GM21381 (cell line): Measurements from ENCODE around the gene NSL1.

ENCODE experiments used
- ATAC-seq: cut with Tn5 transposase; IDR thresholded peaks from one replicate; pipeline ENCODE4 v1.9.1; 2021; ENCODE audit warnings: mild to moderate bottlenecking, moderate library complexity; ENCODE audit not compliant: unreplicated experiment

Gene NSL1, protein sequence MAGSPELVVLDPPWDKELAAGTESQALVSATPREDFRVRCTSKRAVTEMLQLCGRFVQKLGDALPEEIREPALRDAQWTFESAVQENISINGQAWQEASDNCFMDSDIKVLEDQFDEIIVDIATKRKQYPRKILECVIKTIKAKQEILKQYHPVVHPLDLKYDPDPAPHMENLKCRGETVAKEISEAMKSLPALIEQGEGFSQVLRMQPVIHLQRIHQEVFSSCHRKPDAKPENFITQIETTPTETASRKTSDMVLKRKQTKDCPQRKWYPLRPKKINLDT

DNA sequence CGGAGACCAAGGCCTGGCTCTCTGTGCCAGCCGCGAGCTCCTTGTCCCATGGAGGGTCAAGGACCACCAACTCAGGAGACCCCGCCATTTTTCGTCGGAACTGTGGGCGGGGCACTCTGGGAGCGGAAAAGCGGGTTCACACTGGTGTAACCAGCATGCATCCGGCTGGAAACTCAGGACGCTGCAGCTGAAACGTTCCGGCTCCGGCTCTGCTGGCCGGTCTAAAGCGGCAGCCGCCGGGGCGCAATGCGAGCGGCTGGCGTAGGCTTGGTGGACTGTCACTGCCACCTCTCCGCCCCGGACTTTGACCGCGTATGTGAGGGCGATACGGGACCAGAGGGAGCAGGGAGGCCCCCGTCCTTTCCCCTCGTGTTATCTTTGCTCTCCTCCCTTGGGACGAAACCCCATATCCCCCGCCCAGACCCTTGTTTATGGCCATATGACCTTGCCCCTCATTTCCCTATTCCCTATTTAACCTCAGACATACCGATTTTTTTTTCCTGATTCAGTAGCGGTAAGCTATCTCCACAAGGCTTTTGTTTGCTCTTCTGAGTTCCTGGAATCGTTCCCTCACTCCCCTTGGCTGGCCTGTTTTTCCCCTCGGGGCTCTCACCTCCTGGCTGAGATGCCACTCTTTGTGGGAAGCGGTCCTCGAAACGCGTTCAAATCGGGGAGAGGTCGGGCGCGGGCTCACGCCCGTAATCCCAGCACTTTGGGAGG, at the start of gene NSL1, which contains the start of gene TATDN3:
TSS of gene NSL1 (minus strand) at position 102 of the 720 bp plus-strand sequence. CDS start at position 88, 14 bp downstream.
TSS of gene TATDN3 (plus strand) at position 219 of the 720 bp plus-strand sequence. CDS start at position 247, 28 bp downstream.
- peak; percentile 67 for ATAC-seq

DNA sequence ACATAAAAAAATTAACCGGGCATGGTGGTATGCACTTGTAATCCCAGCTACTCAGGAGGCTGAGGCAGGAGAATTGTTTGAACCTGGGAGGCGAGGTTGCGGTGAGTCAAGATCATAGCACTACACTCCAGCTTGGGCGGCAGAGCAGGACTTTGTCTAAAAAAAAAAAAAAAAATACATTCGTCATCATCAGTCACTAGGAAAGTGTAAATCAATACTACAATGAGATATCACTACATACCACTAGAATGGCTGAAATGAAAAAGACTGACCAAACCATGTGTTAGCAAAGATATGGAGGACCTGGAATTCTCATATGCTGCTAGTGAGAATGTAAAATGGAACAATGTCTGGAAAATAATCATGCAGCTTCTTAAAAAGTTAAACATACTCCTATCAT, 46.6 kb upstream of the NSL1 start:
- no peak for ATAC-seq

DNA sequence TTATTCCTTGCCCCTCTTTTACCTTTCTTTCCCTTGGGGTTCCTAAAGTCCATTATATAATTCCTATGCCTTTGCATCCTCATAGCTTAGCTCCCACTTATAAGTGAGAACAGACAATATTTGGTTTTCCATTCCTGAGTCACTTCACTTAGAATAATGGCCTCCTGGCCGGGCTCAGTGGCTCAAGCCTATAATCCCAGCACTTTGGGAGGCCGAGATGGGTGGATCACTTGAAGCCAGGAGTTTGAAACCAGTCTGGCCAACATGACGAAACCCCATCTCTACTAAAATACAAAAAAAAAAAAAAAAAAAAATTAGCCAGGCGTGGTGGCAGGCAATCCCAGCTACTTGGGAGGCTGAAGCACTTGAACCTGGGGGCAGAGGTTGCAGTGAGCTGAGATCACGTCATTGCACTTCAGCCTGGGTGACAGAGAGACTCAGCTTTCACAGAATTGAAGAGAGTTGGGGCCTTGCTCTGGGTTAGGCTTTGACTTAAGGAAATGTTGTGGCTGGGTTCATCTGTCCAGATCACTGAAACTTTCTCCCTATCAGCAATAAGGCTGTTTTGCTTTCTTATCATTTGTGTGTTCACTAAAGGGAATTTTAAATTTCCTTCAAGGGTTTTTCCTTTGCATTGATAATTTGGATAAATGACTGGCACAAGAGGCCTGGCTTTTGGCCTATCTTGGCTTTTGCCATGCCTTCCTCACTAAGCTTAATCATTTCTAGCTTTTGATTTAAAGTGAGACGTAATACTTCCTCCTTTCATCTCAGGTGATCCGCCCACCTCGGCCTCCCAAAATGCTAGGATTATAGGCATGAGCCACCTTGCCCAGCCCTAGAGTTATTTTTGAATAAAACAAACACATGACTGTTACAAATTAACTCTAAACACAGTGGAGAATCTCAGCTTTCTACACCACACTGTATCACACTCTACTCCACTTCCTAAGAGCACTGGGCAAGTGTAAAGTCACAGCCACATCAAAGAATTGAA, 41.9 kb upstream of the NSL1 start:
- ATAC-seq: peak; percentile 92

DNA sequence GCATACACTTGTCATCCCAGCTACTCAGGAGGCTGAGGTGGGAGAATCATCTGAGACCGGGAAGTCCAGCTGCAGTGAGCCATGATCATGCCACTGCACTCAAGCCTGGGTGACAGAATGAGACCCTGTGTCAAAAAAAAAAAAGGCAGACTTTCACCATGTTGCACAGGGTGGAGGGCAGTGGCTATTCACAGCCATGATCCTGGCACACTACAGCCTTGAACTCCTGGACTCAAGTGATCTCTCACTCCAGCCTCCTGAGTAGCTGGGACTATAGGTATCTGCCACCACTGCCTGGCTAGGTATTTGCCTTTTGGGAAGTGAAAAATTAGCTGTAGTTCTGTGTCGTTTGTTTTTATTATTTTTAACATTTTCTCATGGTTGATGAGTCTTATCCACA, 36.8 kb upstream of the NSL1 start:
- ATAC-seq: no peak

DNA sequence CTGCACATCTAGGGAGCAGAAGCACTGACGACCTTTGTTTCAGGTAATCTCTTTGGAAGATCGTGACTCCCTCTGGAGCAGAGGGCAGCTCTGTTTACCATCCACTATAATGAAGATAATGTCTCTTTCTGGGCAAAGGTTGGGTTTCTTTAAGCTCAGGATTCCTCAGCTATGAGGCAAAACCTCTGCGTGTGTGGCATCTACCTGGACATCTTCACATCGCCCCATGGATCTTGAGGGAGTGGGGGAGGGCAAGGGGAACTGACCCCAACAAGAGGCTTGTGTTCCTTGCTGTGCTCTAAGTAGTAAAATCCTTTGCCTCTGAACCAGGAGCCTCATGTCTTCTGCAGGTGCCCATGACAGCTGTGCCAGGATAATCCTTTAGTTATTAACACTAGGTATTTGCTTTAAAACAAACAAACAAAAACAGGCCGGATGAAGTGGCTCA, 36.3 kb upstream of the NSL1 start:
- ATAC-seq: no peak

DNA sequence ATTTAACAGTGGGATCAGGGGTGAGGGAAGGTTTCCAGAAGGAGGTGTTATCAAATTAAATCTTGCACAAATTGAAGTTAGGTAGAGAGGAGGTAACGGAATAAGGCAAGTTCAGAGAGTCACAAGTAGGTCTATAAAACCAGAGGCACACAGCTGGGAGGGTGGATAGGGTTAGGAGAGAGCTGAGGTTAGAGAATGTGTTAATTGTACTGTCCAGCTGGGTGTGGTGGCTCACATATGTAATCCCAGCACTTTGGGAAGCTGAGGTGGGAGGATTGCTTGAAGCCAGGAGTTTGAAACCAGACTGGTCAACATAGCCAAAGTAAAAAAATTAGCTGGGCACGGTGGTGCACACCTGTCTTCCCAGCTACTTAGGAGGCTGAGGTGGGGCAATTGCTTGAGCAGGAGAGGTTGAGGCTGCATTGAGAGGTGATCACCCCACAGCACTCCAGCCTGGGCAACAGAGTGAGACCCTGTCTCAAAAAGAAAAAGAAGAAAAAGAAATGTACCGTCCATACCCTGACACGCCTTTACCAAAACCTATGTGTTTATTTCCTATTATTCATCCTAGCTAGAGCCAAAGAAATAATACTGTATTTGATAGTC, 35.7 kb upstream of the NSL1 start:
- no peak for ATAC-seq

DNA sequence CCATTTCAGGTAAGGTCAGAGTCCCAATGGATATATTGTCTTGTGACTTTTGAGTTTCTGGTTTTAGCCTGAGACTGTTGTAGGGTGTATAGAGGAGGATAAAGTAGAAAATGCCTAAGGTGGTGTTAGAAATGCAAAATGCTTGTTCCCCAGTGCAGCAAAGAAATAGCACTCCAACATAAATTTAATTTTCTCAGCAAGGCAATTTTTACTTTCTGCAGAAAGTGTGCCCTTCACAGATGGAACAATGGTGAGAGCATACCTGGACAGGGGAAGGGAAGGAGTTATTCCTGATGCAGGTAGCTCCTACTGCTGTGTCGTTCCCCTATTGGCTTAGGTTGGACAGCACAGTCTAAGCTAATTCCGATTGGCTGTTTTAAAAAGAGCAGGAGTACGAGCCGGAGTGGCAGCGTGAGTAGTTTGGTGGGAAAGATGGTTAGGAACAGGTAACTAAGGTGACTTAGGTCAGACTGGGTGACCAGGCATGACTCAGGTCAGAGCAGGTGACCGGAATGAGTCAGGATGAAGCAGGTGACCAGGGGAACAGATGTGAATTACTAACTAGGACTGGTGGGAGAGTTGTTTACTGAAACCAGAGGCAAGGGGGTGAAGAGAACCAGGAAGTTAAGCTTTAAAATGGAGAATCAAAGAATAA, 34.3 kb upstream of the NSL1 start:
- no peak for ATAC-seq

DNA sequence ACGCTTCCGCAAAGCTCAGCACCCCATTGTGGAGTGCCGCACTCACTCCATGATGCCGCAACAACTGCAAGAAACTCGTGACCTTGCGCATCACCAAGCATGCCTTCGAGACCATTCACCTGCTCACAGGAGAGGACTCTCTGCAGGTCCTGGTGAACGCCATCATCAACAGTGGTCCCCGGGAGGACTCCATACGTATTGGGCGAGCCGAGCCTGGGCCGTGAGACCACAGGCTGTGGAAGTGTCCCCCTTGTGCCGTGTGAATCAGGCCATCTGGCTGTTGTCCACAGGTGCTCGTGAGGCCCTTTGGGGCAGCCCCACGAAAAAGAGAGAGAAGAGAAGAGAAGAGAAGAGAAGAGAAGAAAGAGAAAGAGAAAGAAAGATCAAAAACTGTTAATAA, 32.6 kb upstream of the NSL1 start:
- no peak for ATAC-seq

DNA sequence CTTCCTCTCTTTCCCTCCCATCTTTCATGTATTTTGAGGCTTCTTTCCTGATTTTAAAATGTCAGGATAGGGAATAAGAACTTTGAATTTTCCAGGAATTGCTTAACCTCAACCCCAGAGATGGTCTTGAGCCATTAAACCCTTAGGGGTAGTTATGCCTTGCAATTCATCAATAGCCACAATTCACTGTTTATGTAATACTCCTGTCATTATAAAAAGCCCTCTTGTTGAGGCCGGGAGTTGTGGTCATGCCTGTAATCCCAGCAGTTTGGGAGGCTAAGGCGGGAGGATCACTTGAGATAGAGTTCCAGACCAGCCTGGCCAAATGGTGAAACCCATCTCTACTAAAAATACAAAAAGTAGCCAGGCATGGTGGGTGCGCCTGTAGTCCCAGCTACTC, 31.4 kb upstream of the NSL1 start:
- no peak for ATAC-seq

DNA sequence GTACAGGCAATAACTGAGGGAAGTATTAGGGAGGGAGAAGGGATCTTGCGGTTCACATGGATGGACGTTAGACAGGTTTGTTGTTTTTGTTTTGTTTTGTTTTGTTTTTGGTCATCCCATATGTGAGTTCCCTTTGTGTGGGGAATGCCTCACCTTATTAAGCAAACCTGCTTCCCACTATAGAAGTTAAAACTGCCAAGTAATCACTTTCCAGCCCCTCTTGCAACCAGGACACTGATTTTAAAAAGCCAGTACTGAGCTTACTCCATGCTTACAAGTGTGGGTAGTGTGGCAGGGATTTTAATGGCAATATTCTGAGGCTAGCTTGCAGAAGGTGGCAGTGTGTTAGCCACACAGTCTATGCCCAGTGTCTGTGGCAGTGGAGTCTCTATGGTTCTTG, 29.4 kb upstream of the NSL1 start:
- ATAC-seq: no peak

DNA sequence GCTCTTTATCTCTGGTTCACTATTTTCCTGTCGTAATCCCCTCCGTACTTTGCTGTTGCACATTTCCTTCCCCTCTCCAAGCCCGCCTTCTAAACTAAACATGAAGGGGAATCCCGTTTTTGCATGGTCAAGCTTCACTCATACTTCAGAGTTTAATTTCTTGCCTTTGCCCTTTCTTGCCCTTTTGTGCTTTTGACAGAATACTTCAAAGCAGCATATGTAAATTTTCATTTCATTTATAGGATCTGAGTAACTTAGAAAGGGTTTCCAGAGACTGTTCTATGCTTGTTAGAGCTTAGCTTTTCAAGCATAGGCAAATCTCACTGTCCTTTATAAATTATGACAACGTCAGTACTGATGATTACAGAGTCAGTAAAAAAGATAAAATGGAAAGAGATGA, 28.1 kb upstream of the NSL1 start:
- no peak for ATAC-seq

DNA sequence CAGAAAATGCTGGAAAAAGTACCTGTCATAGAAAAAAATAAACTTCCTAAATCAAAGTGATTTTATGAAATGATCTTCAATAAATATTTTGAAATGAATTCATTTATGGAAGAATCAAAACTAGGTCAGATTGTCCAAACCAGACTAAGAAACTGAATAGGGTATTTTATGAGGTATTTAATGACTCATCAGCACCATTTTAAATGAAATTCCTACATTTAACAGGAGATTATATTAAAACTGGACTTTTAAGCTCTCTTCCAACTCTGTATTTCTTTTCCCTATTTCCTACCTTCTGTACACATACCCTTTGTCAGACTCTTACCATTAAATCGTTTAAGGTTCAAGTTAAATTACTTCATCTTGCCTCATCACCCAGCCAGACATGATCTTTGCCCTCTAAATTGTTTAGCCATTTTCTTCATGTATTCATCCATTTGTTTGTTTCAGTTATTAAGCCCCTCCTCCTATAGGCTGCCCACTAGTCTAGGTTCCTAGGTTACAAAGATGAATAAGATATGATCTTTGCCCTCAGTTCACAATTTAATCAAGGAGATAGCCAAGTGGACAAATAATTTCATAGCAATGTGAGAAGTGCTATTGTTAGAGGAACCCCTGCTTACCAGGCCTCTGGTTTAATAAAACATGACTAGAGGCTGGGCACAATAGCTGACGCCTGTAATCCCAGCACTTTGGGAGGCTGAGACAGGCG, 25.1 kb upstream of the NSL1 start:
- ATAC-seq: no peak

DNA sequence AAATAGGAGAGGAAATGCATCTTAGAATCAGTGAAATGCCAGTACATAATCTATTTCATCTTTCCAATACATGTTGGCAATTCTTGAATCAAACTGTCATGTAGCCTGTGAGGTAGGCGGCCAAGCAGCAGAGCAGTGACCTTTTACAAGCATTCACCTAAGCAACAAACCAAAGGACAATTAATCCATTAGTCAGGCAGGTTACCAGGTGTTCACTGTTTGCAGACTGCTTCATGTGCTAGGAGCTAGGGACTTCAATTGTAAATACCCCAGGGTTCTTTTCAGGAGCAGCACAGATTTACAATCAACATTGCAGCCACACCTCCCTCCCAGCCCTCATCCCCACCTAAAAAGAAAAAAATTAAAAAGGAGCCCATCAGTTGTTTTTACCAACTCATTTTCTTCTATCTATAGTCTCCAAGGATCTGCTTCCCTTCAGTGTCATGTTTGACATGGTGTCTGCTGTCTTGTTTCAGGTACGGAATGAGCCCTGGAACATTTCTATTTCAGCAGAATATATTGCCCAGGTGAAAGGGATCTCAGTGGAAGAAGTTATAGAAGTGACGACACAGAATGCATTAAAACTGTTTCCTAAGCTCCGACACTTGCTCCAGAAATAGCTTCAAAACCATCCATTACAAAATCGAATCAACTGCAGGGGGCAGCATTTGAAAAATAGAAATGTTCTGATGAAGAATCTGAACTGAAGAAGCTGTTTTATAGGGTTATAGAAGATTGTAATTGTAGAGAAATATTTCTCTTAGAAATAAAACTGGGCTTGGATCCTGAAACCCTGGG, 23.2 kb upstream of the NSL1 start:
- ATAC-seq: no peak

DNA sequence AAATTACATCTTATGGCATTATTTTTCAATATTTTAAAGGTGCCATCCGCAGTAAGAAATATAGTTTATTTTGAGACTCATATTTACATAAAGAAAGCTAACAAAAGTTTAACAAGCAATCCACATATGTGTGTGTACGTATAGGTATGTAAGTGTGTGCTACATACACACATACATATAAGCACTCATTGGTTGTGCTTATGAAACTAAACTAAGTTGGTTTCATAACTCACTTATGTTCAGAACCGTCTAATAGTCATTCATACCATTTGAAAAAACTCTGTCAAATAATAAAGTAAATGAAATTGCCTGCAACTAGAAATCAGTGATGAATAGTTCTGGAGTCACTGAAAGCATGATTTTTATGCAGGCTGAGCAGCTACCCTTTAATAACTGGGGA, 14.2 kb upstream of the NSL1 start:
- ATAC-seq: no peak

DNA sequence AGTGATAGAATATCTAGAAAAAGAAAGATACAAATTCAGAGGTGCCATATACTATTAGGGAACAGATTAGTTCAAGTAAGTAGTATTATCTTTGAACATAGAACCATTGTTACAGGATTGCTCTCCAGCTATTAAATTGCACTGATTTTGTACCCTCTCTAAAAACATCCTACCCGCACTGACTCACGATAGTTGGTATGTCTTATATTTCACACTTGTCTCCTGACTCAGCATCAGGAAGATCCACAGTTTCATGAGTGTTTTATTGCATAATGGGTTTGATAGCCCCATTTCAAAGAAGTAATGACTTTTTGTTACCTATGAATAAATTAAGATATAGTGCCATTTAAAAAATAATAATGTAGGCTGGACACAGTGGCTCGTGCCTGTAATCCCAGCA, 6.1 kb upstream of the NSL1 start:
- ATAC-seq: no peak

DNA sequence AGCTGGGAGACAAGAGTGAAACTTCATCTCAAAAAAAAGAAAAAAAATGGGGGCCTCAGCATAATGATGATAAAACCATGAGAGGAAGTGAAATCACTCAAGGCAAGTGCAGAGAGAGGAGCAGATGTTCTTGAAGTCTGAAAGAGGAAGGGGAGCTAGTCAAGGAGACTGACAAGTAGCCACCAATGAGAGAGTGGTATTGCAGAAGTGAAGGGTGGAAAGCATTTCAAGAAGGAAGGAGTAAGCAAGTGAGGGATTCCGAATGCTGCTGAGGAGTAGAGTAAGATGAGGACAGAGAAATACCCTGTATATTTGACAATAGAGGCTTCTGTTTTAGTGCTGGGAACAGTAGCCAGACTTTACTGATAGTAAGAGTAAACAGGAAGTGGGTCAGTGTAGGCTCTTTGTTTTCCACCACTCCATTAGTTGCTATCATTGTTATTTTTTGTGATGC, 3.0 kb upstream of the NSL1 start:
- peak; percentile 77 for ATAC-seq

DNA sequence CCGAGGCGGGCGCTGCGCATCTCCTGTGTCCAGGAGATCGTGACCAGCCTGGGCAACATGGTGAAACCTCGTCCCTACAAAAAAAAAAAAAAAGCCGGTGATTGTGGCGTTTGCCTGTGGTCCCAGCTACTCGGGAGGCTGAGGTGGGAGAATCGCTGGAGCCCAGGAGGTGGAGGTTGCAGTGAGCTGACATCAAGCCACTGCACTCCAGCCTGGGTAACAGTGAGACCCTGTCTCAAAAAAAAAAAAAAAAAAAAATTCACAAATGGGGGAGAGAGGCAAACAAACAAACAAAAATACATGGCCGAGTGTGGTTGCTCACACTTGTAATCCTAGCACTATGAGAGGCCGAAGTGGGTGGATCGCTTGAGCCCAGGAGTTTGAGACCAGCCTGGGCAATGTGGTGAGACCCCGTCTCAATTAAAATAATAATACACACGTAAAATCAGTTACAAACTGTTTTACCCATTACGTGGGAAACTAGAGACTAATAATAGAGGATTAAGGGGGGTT, 875 bp upstream of the NSL1 start:
- ATAC-seq: no peak

DNA sequence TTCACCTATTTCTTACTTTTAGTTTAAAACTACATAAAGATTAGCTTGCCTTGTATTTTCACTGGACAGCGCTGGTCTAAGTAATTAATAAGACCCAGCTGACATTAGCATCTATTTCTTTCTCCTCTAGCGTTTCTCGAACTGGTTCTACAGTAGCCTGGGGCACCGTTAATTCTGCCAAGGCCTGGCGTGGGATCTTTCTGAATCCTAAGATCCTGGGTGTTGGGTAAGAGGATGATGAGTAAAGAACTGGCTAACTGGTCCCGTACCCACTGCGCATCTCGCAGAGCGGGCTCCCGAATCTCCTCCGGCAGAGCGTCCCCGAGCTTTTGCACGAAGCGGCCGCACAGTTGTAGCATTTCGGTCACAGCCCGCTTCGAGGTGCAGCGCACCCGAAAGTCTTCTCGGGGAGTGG, 309 bp downstream of the NSL1 start:
- peak; percentile 29 for ATAC-seq
